ENCODE results near the gene CALML5.
"Not testable (repeated sequence)": the region's sequence is repeated elsewhere in the genome, so short reads cannot be mapped to it uniquely, and the experiment has no call there.

Gene CALML5

DNA sequence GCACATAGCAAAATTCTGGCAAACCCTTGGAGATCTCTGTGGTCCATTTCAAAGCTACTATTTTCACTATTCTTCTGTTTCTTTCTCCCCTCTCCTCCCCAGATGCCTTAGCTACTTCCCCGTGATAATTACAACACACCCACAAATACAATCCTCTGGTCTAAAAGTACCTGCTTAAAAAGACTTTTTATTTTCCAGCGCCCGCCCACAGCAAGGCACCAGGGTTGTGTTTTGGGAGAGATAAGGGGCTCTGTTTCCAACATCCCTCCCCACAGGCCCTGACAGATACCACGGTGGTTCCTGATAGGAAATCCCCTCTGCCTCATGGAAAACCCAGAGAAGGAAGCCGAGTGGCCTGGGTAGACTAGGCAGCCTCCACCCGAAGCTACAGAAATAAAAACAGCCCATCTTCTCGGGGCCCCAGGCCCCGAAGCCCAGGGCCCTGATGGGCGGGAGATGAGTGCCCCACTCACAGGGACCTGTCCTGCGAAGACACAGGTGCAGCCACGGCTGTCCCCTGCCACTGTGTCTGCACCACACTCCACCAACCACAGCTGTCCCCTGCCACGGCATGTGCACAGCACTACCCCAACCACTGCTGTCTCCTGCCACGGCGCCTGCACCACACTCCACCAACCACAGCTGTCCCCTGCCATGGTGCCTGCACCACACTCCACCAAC, 19.7 kb downstream of the CALML5 start:
- no peak for DNase-seq

DNA sequence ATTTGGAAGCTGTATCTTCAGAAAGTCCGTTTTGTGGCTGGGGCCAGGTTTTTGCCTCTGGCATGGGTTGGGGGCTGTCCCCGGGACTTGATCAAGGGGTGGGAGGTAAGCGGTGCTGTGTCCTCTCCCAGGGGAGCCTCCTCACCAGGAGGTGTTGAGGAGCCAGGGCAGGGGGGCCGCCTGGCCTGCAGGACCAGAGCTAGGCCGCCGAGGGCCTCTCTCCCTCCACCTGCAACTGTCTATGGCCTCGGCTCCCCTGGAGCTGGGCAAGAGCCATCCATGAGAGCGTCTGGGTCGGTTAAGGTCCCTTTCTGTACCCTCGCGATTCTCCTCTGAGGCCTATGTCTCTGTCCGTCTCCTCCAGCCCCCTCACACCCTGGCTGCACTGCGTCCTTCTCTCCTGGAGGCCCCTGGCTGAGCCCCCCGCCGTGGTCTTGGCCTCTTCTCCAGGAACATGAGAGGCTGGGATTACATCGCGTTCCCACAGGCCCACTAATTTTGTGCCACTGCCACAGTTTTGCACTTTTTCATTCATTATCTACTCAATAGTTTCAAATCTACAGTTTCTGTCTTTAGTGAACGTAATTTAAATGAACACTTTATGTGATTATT, 20.6 kb downstream of the CALML5 start:
- DNase-seq: no peak

DNA sequence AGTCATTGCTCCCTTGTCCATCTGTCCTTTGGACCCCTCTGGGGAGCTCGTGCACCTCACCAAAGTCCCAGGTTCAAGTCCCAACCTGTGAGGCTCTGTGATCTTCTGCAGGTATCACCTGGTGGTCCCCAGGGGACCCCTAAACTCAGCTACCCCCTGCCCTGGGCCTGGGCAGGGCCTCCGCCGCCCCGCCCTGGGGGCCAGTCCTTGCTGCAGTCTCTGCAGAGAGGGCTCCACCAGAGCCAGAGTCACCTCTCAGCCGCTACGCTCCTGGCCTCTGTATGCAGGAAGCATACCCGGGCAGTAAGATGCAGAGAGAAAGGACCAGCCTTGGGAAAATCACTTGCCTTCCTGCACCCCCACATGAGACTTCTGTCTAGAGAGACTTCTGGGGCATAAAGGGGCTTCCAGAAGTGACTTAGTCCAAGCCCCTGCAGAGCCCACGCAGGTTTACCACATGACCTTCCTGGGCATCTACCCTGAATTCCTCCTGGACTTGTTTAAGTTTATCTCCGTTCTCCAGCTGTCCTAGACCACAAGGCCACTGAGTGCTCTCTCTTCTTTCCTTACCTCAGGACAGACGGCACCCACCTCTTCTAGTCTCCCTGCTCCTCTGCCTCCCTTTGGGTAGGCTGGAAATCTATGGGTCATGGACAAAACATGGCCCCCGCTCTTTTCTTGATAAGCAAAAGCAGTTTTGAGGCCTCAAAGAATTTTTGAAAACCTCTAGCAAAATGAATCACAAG, 21.2 kb downstream of the CALML5 start:
- no peak for DNase-seq

DNA sequence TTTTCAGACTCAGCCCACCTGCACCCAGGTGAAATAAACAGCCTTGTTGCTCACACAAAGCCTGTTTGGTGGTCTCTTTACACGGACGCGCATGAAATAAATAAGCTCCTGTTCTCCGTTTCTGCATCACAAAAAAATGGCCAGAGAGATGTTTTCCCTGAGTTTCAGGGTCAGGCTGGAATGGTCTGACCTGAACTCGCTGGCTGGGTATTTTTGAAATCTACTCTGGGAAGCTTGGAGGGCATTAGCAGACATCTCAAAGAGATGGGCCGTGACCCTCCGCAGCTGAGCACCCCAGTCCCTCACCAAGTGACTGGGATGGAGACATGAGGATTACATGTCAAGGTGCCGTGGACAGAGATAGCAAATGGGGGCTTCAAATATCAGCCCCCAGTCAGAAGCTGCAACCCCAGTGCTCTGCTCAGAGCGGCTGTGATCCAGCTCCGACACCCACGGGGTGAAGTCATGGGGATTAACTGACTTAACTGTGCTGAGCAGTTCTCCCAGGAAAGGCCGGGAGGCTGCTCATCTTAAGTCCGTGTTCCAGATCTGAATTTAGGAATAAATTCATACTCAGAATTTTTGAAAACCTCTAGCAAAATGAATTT, 22.3 kb downstream of the CALML5 start:
- no peak for DNase-seq

DNA sequence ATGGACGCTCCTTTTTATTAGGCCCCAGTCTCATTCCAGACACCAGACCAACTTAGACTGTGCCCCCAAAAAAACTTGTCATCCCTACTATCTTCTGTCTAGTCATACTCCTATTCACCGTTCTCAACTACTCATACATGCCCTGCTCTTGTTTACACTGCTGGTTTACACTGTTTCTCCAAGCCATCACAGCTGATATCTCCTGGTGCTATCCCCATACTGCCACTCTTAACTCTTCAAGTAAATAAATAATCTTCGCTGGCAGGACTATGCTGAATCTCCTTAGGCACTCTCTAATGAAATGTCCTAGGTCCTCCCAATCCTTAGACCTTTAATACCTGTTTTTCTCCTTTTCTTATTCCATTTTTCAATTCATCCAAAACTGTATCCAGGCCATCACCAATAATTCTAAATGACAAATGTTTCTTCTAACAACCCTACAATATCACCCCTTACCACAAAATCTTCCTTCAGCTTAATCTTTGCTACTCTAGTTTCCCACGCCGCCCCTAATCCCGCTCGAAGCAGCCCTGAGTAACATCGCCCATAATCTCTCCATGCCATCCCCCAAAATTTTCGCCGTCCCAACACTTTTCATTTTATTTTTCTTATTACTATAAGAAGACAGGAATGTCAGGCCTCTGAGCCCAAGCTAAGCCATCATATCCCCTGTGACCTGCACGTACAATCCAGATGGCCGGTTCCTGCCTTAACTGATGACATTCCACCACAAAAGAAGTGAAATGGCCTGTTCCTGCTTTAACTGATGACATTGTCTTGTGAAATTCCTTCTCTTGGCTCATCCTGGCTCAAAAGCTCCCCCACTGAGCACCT, 23.2 kb downstream of the CALML5 start:
- DNase-seq: not testable (repeated sequence)

DNA sequence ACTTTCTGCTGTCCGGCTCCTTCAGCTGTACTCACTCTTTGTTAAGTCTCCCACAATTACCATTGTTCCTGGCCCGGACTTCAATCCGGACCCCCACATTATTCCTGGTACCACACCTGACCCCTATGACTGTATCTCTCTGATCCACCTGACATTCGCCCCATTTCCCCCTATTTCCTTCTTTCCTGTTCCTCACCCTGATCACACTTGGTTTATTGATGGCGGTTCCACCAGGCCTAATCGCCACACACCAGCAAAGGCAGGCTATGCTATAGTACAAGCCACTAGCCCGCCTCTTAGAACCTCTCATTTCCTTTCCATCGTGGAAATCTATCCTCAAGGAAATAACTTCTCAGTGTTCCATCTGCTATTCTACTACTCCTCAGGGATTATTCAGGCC, 24.3 kb downstream of the CALML5 start:
- DNase-seq: not testable (repeated sequence)

DNA sequence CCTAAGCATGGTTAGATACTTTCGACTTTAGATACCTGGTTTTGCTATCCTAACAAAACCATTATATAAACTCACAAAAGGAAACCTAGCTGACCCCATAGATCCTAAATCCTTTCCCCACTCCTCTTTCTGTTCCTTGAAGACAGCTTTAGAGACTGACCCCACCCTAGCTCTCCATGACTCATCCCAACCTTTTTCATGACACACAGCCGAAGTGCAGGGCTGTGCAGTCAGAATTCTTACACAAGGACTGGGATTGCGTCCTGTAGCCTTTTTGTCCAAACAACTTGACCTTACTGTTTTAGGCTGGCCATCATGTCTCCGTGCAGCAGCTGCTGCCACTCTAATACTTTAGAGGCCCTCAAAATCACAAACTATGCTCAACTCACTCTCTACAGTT, 24.7 kb downstream of the CALML5 start:
- DNase-seq: not testable (repeated sequence)

DNA sequence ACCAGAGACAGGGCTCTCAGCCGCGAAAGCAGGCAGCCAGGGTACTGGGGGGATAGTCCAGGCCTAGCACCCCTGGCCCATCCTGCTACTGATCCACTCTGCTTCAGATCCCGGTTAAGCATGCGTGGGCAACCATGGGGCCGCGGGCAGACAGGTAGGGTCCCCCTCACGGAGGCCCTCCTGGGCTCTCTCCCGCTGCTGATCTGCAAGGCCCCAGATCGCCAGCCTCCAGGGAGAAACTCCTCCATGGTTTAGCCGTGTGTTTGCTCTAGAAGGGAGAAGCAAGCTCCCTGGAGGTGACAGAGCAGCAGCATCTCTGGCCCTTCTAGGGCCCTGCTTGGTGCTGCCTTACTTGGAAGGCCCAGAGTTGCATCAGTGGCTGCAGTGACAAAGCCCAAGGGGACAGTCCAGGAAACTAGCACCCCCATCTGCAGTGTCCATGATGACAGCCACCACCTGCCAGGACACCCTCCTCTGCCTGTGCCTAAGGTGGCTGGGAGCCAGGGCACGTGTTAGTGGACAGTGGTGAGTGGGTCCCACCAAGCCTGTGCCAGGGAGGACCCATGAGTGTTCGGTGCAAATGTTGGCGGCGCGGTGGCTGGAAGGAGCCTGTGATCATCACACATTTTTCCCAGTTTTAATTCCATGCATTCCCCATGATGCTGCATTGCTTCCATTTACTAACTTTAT, 29.2 kb downstream of the CALML5 start:
- DNase-seq: no peak

DNA sequence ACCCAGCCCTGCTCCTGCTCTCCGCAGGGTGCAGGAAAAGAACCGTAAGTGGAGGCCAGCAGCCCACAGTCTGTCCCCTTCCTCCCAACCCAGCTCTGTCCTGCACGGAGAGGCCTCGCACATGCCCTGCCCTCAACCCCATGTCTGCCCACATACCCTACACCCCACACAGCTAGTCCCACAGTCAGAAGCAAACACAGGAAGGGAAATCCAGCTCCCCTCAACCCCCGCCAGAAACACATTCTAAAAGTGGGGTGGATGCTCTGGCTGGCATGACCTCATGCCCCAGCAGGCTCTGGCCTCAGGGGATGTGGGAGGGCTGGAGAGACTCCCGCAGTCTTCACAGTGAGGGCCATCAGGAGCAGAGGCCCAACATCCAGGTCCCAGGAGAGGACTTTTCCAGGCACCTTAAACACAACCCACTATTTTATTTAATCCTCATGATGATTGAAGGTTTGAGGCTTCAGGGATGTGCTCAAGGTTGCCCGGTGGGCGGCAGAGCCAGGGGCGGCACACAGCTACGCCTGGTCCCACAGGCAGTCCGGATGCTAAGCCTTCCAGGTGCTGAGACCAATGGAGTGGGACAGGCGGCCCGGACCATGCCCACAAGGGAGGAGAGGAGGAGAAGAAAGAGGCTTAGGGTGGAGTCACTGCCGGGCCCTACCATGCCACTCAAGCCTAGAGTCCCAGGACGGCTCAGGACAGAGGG, 29.9 kb downstream of the CALML5 start:
- no peak for DNase-seq

DNA sequence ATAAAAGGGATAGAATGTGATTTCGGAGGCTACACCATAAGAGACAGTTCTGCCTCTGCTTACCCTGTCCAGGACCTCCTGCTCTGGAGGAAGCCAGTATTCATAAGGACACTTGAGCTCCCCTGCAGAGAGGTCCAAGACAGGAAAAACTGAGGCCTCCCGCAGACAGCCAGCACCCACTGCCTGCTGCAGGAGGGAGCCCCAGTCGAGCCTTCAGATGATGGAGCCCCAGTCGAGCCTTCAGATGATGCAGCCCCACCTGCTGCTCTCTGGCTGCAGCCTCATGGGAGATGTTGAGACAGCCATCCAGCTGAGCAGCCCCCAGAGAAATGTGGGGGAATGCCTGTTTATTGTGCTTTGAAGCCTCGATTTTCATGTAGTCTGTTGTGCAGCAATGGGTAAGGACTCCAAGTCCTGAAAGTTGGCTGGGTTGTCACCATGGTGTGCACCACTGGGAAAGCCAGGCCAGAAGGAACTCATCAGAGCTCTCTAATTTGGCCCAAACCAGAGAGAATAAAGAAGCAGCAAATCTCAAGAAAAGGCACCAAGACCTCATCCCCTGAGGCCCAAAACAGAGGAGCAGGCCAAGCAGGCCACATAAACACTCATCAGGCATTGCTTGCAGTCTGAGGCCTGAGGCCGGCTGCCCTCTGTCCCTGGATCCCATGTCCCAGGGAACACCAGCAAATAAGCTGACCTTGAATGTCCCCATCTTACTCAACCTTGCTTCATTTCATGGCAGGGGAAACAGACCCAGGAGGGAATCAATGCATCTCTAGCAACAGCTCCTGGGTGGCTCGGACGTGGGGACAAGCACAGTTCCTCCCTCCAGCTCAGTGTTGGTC, 30.9 kb downstream of the CALML5 start:
- DNase-seq: no peak

DNA sequence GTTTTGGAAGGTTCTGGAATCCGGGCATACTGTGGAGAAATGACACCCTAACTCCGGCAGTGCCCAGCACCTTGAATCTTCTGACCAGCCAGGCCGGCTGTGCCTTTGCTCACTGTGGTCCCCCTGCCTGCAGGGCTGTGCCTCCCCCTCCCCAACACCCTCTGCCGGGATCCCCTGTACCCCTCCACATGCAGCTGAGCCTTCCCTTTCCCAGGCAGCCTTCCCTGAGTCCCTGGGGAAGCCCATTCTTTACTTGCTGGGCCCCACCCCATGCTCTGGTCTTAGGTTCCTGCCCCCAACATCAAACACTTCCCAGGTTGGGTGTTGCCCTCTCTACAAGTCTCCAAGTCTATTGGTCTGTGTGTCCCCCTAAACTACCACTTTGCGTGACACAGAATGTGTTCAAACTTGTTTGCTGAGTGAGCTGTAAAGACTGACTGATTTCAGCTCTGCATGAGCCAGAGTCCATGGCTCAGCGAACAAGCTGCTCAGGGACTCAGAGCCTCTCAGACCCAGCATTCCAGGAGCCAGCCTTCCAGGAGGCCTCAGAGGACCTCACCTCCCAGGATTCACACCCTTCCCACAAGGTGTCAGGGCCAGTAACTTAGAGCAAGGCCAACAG, 31.6 kb downstream of the CALML5 start:
- no peak for DNase-seq

DNA sequence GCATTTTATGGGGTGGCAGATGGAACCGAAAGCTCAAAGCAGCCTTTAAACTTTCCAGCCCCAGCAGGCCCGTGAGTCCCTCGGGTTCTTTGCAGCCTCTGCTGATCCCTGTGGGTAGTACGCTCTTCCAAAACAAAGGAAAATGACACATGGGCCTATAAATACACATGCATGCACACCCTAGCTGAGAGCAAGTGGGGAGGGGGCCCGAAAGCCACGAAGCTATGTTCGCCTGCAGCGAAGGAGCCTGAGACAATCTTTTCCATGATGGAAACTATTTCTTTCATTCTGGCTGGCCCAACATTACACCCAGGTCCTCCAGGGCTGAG, 32.2 kb downstream of the CALML5 start:
- no peak for DNase-seq

DNA sequence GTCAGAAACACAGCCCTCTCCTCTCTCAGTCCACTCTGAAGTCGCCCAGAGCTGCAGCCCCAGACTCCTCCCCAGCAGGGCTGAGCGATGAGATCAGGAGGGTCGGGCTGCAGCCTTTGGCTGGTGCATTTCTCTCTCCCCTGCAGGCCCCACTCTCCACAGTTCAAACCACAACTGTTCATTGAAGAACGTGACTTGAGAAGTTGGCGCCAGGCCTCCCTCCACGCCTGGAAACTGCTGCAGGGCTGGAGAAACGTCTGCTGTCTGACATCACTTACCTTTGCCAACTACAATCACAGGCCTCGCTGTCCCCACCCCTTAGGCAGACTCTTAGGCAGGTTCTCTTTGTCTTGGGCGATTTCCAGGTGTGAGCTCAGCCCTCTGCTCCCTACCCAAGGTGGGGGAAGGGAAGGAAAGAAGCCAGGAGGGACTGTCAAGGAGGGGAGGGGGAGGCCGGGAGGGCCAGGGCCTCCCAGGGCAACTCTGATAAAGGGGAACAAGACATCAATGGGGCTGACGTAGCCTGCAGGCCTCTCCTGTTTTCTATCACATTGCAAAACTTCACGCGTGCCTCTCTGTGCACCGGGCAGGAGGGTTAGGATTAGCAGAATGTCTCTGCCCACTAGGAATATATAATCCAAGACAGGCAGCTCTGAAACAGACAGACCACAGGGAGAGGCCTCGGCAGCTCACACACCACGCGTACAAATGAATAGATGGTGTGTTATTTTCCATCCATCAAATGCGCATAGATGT, 32.7 kb downstream of the CALML5 start:
- DNase-seq: peak; percentile 56

DNA sequence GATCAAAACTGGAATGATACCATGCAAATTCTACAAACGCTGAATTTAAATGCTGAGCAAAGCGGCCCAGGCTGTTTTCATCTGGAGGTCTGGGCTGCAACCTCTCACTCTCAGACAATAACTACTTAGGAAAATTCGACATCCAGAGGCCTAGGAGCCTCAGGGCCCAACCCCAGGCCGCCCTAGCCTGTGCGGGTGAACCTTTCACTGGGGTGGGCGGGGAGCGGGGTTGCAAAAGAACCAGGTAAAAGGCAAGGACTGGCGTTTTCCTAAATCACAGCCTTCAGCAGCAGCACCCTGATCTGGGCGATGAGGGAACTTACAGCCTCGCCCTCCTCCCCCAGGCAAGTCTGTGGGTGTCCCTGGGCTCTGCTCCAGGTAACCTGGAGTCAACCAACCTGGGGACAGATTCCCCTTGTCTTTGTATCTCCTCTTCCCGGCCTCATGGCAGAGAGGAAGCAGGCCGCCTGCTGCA, 33.4 kb downstream of the CALML5 start:
- no peak for DNase-seq

DNA sequence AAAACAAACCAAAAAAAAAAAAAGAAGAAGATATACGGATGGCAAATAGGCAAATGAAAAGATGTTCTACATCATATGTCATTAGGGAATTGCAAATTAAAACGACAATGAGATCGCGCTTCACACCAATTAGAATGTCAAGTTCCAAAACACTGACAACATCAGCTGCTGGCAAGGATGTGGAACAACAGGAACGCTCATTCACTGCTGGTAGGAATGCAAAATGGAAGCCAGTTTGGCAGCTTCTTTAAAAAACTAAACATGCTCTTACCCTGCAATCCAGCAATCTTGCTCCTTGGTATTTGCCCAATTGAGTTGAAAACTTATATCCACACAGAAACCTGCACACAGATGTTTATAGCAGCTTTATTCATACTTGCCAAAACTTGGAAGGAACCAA, 34.8 kb downstream of the CALML5 start:
- no peak for DNase-seq

DNA sequence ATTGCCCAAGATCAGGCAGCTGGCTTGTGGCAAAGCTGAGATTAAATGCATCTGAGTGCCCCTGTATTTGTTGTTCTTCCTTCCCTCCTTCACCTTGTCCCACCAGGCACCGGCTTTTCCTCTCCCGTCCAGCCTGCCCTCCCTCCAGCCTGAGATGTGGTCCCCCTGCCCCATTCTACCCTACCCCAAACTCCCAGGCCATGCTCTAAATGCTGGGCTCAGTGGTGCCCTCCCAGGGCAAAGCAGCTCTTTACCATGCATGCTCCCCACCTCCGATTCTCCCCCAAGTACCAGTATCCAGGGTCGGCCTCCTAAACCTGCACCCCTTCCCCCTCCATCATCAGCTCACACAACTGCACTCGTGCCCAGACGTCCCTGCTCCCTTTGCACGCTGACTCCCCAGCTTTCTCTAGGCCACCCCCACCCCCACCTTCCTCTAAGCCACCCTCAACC, 36.5 kb downstream of the CALML5 start:
- no peak for DNase-seq

DNA sequence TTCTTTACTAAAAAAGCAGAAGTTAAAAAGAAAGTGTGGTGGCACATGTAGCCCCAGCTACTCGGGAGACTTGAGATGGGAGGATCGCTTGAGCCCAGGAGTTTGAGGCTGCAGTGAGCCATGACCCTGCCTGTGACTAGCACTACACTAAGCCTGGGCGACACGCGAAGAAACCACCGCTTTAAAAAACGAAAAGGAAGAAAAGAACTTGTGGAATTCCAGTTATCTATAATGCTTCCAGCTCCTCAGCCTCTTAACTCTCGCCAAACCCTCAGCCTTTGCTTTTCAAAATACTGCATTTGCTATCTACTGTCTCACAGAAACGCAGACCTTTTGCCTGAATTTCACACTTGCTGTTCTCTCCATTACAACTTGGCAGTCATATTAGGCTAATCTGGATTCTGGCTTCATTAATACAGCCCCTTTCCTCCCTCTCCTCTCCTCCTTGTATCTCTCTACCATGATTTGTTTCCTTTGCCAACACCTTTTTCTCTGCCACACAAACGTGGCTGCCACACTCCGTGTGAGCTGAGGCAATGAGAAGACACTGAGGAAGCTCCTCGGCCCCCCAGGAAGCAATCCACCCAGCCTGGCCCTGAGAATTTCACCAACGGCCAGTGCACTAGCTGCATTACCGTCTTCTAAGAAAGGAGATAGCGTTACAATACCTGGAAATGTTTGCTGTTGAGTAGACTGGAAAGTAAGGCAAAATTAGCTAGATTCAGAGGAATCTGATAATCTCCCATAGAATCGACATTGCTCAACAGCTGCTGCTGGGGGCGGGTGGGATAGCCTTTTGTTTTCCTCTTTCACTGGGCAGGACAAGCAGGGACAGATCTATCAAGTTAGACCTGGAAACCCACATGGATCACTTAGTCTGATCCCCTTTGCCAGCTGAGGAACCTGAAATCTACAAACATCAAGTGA, 37.2 kb downstream of the CALML5 start:
- no peak for DNase-seq

DNA sequence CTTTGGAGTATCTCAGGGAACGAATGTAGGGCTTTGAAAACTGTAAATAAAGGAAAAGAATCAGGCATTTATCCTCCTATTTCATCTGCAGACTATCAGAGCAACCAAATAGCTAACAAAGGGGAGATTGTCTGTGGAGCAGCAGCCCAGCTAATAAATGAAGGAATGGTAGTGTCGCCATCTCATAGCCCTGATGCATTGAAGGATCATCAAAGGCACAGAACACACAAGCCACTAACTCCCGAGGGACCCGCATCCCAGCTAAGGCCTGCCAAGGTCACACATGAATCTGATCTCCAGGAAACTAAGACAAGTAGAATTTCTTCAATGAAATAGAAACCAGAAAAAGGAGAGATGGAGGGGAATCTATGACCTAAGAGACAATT, 38.2 kb downstream of the CALML5 start:
- DNase-seq: no peak

All from NCI-H1436 (cell line).